Activated CD8-positive, alpha-beta memory T cell treated with anti-CD3 and anti-CD28 coated beads, Interleukin-2, amount 10 ng/mL, durations not matched to agents 7 days and 5 days (primary cell): ENCODE data around the gene RNF121. TPM values are rescaled to one million over a fixed set of nuclear protein-coding genes. Genes with fewer than 3 reads are reported as not detected.

ENCODE experiments used
- ATAC-seq: fragments of 150-1000 bp; cut with Tn5 transposase; one replicate; pipeline ENCODE4 v1.10.0; 2021; ENCODE audit warnings: moderate library complexity
- CTCF ChIA-PET: fragments of 350-600 bp; sonication (Branson Sonifier 250); formaldehyde crosslinking; loops from one replicate; lab custom pipeline; 2021; ENCODE audit warnings: antibody characterized with exemption; lab: Charles Lee
- DNase-seq: peaks from one replicate; pipeline ENCODE4 v3.0.0-alpha.2; 2020
- H3K27ac Mint-ChIP-seq: one replicate; pipeline ENCODE4 v1.8.0; 2021; ENCODE audit warnings: mild to moderate bottlenecking, mixed read lengths
- H3K27me3 Mint-ChIP-seq: one replicate; pipeline ENCODE4 v1.8.0; 2021; ENCODE audit warnings: mixed read lengths
- H3K36me3 Mint-ChIP-seq: one replicate; pipeline ENCODE4 v1.8.0; 2021; ENCODE audit warnings: mild to moderate bottlenecking, mixed read lengths
- H3K4me1 Mint-ChIP-seq: one replicate; pipeline ENCODE4 v1.8.0; 2021; ENCODE audit warnings: mixed read lengths
- H3K4me3 Mint-ChIP-seq: one replicate; pipeline ENCODE4 v1.8.0; 2021; ENCODE audit warnings: mild to moderate bottlenecking, moderate library complexity, mixed read lengths
- H3K9me3 Mint-ChIP-seq: one replicate; pipeline ENCODE4 v1.8.0; 2022; ENCODE audit warnings: low read depth, mixed read lengths
- total RNA-seq, 2 experiments: library from RNA; stranded (reverse); gene quantifications; one replicate each; pipeline ENCODE4 v1.2.3, GENCODE V29; 2021

Gene RNF121
- total RNA-seq, 2 experiments from 2014 or later = 30.7 to 38.7 TPM

- Mint-ChIP-seq H3K27me3 (no peaks in the 10 kb centered on the region), H3K4me1 (peaks cover 10% of the 10 kb centered on the region), H3K4me3 (no peak overlapping the region), H3K9me3 (no peaks in the 10 kb centered on the region), H3K36me3 (peaks cover 7% of the 10 kb centered on the region), H3K27ac (no peak overlapping the region)
- DNase-seq (no peak), ATAC-seq (no peak)
- CTCF ChIA-PET = no interaction called here
Measured at GRCh38 chr11:71947498-71947897, 18.7 kb downstream of the RNF121 start.

GRCh38 chr11:71948314-71949027 is 19.6 kb downstream of the RNF121 start:
- no peak overlapping the region for H3K4me3 Mint-ChIP-seq
- H3K36me3 Mint-ChIP-seq = peaks cover 7% of the 10 kb centered on the region
- H3K27me3 Mint-ChIP-seq = no peaks in the 10 kb centered on the region
- CTCF ChIA-PET = interaction anchor here (1.2 kb wide), 1 partner anchor 10 kb away, joined by 3 read pairs; no protein-coding TSS in a partner anchor
- DNase-seq (no peak), ATAC-seq (no peak)
- peaks cover 10% of the 10 kb centered on the region for H3K4me1 Mint-ChIP-seq
- no peak overlapping the region for H3K27ac Mint-ChIP-seq
- no peaks in the 10 kb centered on the region for H3K9me3 Mint-ChIP-seq

- H3K4me1 Mint-ChIP-seq = peaks cover 10% of the 10 kb centered on the region
- no peak overlapping the region for H3K4me3 Mint-ChIP-seq
- DNase-seq (no peak), ATAC-seq (no peak)
- peaks cover 7% of the 10 kb centered on the region for H3K36me3 Mint-ChIP-seq
- H3K27me3 Mint-ChIP-seq = no peaks in the 10 kb centered on the region
- CTCF ChIA-PET = interaction anchor here (1.2 kb wide), 1 partner anchor 10 kb away, joined by 3 read pairs; no protein-coding TSS in a partner anchor
- H3K27ac Mint-ChIP-seq = no peak overlapping the region
- no peaks in the 10 kb centered on the region for H3K9me3 Mint-ChIP-seq
Measured at GRCh38 chr11:71949034-71949433, 20.2 kb downstream of the RNF121 start.

- CTCF ChIA-PET = interaction anchor here (1.9 kb wide), 1 partner anchor 16 kb away, joined by 4 read pairs; no protein-coding TSS in a partner anchor
- no peak for DNase-seq
- Mint-ChIP-seq H3K27me3 (no peaks in the 10 kb centered on the region), H3K9me3 (no peaks in the 10 kb centered on the region), H3K4me1 (peaks cover 8% of the 10 kb centered on the region), H3K4me3 (no peak overlapping the region), H3K27ac (no peak overlapping the region), H3K36me3 (peaks cover 5% of the 10 kb centered on the region)
- ATAC-seq = no peak
Measured at GRCh38 chr11:71951741-71952310, 23.0 kb downstream of the RNF121 start.

- no peaks in the 10 kb centered on the region for H3K4me1 Mint-ChIP-seq
- no peaks in the 10 kb centered on the region for H3K27me3 Mint-ChIP-seq
- no peak overlapping the region for H3K27ac Mint-ChIP-seq
- H3K4me3 Mint-ChIP-seq = no peak overlapping the region
- no peaks in the 10 kb centered on the region for H3K9me3 Mint-ChIP-seq
- DNase-seq (no peak), ATAC-seq (no peak)
- peaks cover 6% of the 10 kb centered on the region for H3K36me3 Mint-ChIP-seq
- CTCF ChIA-PET = interaction anchor here (1.4 to 2.2 kb wide), 2 partner anchors 21 to 69 kb away, joined by 5 to 9 read pairs; no protein-coding TSS in a partner anchor
Measured at GRCh38 chr11:71955898-71956456, 27.1 kb downstream of the RNF121 start.

GRCh38 chr11:71962428-71963038 is 33.7 kb downstream of the RNF121 start:
- Mint-ChIP-seq H3K4me3 (no peak overlapping the region), H3K27me3 (no peaks in the 10 kb centered on the region), H3K27ac (peak overlapping the region; percentile 56), H3K9me3 (no peaks in the 10 kb centered on the region), H3K4me1 (peaks cover 13% of the 10 kb centered on the region), H3K36me3 (peaks cover 21% of the 10 kb centered on the region)
- CTCF ChIA-PET = no interaction called here
- DNase-seq (no peak), ATAC-seq (peak; percentile 81)

- H3K27me3 Mint-ChIP-seq = no peaks in the 10 kb centered on the region
- DNase-seq = no peak
- no peak overlapping the region for H3K27ac Mint-ChIP-seq
- H3K9me3 Mint-ChIP-seq = no peaks in the 10 kb centered on the region
- H3K4me3 Mint-ChIP-seq = no peak overlapping the region
- peaks cover 24% of the 10 kb centered on the region for H3K36me3 Mint-ChIP-seq
- H3K4me1 Mint-ChIP-seq = peaks cover 13% of the 10 kb centered on the region
- CTCF ChIA-PET = no interaction called here
- no peak for ATAC-seq
Measured at GRCh38 chr11:71963468-71963867, 34.6 kb downstream of the RNF121 start.

- CTCF ChIA-PET = interaction anchor here (2.0 kb wide), 1 partner anchor 13 kb away, joined by 7 read pairs; no protein-coding TSS in a partner anchor
- DNase-seq (no peak), ATAC-seq (no peak)
- Mint-ChIP-seq H3K36me3 (peaks cover 24% of the 10 kb centered on the region), H3K27me3 (no peaks in the 10 kb centered on the region), H3K9me3 (no peaks in the 10 kb centered on the region), H3K4me1 (peaks cover 13% of the 10 kb centered on the region), H3K4me3 (no peak overlapping the region), H3K27ac (no peak overlapping the region)
Measured at GRCh38 chr11:71964641-71965040, 35.8 kb downstream of the RNF121 start.

GRCh38 chr11:71971680-71972079 is 42.8 kb downstream of the RNF121 start:
- H3K36me3 Mint-ChIP-seq = peaks cover 10% of the 10 kb centered on the region
- peaks cover 1% of the 10 kb centered on the region for H3K4me1 Mint-ChIP-seq
- CTCF ChIA-PET = interaction anchor here (0.6 to 1.3 kb wide), 3 partner anchors 11 to 274 kb away, joined by 3 to 4 read pairs (median 3); no protein-coding TSS in a partner anchor
- H3K4me3 Mint-ChIP-seq = no peak overlapping the region
- DNase-seq (no peak), ATAC-seq (no peak)
- H3K9me3 Mint-ChIP-seq = no peaks in the 10 kb centered on the region
- H3K27me3 Mint-ChIP-seq = no peaks in the 10 kb centered on the region
- no peak overlapping the region for H3K27ac Mint-ChIP-seq

- Mint-ChIP-seq H3K4me3 (no peak overlapping the region), H3K9me3 (no peaks in the 10 kb centered on the region), H3K27me3 (no peaks in the 10 kb centered on the region), H3K36me3 (peaks cover 4% of the 10 kb centered on the region), H3K27ac (no peak overlapping the region), H3K4me1 (no peaks in the 10 kb centered on the region)
- CTCF ChIA-PET = interaction anchor here (0.8 to 3.8 kb wide), 25 partner anchors 8 to 458 kb away, joined by 3 to 31 read pairs (median 6); partner anchors contain the start of genes CLPB and IL18BP
- no peak for DNase-seq
- ATAC-seq = no peak
Measured at GRCh38 chr11:71976551-71976950, 47.7 kb downstream of the RNF121 start.

GRCh38 chr11:71977090-71977489 is 48.2 kb downstream of the RNF121 start:
- Mint-ChIP-seq H3K4me1 (no peaks in the 10 kb centered on the region), H3K9me3 (no peaks in the 10 kb centered on the region), H3K27ac (no peak overlapping the region), H3K36me3 (peaks cover 4% of the 10 kb centered on the region), H3K4me3 (no peak overlapping the region), H3K27me3 (no peaks in the 10 kb centered on the region)
- DNase-seq = no peak
- CTCF ChIA-PET = interaction anchor here (0.8 to 3.8 kb wide), 34 partner anchors 9 to 470 kb away, joined by 3 to 31 read pairs (median 5); partner anchors contain the start of genes CLPB and IL18BP
- ATAC-seq = no peak

GRCh38 chr11:71977743-71978418 is 49.0 kb downstream of the RNF121 start:
- Mint-ChIP-seq H3K4me3 (no peak overlapping the region), H3K27me3 (no peaks in the 10 kb centered on the region), H3K36me3 (peaks cover 8% of the 10 kb centered on the region), H3K9me3 (no peaks in the 10 kb centered on the region), H3K4me1 (no peaks in the 10 kb centered on the region), H3K27ac (no peak overlapping the region)
- ATAC-seq = peak; percentile 68
- CTCF ChIA-PET = interaction anchor here (0.8 to 3.8 kb wide), 36 partner anchors 8 to 469 kb away, joined by 3 to 31 read pairs (median 6); partner anchors contain the start of genes CLPB and IL18BP
- peak; percentile 74 for DNase-seq
